GM11168 (cell line): ENCODE data around the gene SEC14L1.

ENCODE experiments used
- in situ Hi-C: fragments of 300-500 bp; cut with MboI; formaldehyde crosslinking; loops from one replicate; pipeline ENCODE4 v1.12.0; 2022; ENCODE audit warnings: low sequenced_read_pairs; ENCODE audit not compliant: unreplicated experiment

SEC14L1 gene

GRCh38 chr17:77186141-77186604 is 45.4 kb downstream of the SEC14L1 start:
- in situ Hi-C loops, result no loop called here

- in situ Hi-C loops, result no loop called here
Observed at GRCh38 chr17:77188084-77189066, 47.6 kb downstream of the SEC14L1 start.

- in situ Hi-C loops, result no loop called here
Observed at GRCh38 chr17:77189148-77189547, 48.4 kb downstream of the SEC14L1 start.

DNA sequence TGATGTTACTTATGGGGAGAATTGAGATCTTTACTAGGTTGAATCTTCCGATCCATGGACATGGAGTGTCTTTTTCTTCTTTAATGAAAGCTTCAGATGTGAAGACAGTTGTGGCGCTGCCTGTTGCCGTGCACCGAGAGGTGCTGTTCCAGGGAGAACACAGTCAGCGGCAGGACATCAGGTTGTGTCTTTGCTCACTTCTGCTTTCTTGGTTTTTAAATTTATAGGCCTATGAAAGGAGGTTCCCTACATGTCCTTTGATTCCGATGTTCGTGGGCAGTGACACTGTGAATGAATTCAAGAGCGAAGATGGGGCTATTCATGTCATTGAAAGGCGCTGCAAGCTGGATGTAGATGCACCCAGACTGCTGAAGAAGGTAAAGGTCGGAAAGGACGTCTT is 49.8 kb downstream of the SEC14L1 start:
- in situ Hi-C loops, result no loop called here

DNA sequence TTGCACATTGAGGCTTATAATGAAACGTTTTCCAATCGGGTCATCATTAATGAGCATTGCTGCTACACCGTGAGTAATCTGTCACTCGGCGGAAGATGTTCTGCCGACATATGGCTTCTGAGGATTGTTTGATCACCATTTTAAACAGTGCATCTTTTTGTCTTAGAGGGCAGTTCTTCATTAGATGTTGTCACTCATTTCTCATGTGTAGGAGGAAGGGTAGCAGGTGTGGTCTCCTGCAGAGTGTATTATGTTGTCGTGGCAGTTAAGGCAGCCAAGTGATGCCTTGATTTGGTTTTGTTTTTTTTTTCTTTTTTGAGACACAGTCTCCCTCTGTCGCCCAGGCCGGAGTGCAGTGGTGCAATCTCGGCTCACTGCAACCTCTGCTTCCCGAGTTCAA is 50.5 kb downstream of the SEC14L1 start:
- in situ Hi-C loops, result no loop called here

GRCh38 chr17:77193653-77194052 is 52.9 kb downstream of the SEC14L1 start:
- in situ Hi-C loops, result no loop called here

DNA sequence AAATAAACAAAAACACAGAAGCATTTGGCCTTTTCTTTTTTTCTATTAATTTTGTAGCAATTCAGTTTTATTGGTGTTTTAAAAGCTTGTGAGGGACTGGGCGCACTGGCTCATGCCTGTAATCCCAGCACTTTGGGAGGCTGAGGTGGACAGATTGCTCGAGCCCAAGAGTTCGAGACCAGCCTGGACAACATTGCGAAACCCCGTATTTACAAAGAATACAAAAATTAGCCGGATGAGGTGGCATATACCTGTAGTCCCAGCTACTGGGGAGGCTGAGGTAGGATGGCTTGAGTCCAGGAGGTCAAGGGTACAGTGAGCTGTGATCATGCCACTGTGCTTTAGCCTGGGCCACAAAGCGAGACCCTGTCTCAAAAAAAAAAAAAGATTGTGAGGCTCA is 53.4 kb downstream of the SEC14L1 start:
- in situ Hi-C loops, result no loop called here

GRCh38 chr17:77196251-77196650 is 55.5 kb downstream of the SEC14L1 start:
- in situ Hi-C loops, result no loop called here

DNA sequence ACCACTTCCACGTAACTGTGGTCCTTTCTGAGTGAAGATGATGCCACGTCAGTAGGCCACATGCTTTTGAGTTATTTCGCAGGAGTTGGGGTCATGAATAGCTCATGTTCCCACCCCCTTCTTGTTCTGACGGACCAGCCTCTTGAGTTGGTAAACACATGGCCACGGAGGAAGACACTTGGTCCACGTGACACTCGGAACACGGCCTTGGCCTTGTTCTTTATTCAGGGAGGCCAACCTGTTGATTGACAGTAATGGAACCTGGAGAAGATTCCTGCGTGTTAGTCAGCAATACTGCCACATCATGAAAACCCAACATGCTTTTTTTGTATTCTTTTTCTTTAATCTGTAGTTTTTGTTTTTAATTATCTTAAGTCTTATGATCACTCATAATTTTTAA is 56.3 kb downstream of the SEC14L1 start:
- in situ Hi-C loops, result no loop called here

DNA sequence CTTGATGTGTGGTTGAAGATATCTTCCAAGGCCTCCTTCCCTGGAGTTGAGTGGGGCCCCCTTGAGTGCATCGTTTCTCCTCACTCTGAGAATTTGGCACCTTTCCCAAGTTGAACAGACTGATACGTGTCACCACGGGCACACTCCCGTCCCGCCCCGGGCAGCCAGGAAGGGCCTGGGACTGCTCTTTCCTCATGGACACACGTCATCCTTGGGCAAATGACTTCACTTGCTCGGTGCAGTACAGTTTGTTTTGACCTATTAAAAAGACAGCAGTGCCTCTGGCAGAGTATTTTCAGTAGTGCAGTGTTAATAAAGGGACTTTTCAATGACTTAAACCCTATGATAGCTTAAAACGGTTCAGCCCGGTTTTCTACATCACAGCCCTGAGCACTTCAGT is 59.9 kb downstream of the SEC14L1 start:
- in situ Hi-C loops, result no loop called here

DNA sequence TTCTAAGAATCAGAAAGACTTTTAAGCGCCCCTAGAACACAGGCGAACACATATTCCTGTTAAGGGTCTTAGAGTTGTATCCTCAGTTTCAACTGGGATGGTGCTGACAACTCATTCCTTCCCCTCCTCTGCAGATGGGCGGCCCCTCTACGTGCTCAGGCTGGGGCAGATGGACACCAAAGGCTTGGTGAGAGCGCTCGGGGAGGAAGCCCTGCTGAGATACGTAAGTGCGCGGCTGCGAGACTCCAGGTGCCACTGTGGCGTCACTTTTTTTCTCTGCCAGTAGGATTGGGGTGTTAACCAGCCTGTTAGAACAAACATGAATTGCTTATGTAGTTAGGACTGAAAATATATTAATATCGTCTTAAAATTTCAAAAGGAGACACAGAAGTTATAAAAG is 62.7 kb downstream of the SEC14L1 start:
- in situ Hi-C loops, result no loop called here

GRCh38 chr17:77203846-77204245 is 63.1 kb downstream of the SEC14L1 start:
- in situ Hi-C loops, result no loop called here

DNA sequence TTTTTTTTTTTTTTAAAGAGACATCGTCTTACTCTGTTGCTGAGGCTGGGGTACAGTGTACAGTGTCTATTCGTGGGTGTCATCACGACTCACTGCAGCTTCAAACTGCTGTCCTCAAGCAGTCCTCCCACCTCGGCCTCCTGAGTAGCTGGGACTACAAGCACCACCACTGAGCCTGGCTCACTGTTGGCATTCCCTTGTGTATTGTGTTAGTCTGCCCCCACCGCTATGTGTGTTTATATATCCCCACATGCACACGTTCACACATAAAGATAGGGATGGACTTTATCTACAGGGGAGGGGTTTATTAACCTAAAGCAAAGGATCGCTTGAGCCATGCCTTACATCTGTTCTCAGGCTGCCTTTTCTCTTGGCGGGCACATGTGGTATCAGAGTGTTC is 63.8 kb downstream of the SEC14L1 start:
- in situ Hi-C loops, result no loop called here

DNA sequence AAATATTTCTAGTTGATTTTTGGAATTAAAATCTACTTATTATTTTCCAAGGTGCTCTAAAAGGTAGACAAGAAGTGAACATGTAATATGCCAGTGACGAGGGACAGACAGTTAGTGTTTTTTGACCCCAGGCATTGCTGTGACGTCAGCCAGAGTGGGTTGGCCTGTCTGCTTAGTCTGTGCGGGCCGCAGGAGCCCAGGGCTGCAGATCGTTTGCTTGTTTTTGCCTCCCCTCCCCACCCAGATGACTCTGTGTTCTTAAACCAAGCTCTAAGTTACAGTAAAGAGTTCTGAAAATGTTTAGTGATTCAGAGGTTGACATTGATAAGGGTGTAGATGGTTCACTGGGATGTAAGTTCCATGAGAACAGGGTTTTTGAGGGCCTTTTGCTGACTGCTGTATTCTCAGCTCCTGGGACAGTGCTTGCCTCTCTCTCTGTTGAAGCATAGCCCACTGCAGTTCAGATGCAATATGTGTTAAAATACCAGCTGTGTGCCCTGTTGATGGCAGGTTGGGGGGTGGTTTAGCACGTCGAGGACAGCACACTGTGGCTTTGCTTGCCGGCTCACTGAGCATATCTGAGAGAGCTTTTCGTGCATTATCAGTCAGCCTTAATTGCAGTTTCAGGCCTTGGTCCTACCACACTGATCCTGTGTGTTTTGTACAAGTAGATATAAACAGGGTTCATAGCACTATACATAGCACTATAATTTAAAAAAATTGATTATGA is 64.8 kb downstream of the SEC14L1 start:
- in situ Hi-C loops, result no loop called here

DNA sequence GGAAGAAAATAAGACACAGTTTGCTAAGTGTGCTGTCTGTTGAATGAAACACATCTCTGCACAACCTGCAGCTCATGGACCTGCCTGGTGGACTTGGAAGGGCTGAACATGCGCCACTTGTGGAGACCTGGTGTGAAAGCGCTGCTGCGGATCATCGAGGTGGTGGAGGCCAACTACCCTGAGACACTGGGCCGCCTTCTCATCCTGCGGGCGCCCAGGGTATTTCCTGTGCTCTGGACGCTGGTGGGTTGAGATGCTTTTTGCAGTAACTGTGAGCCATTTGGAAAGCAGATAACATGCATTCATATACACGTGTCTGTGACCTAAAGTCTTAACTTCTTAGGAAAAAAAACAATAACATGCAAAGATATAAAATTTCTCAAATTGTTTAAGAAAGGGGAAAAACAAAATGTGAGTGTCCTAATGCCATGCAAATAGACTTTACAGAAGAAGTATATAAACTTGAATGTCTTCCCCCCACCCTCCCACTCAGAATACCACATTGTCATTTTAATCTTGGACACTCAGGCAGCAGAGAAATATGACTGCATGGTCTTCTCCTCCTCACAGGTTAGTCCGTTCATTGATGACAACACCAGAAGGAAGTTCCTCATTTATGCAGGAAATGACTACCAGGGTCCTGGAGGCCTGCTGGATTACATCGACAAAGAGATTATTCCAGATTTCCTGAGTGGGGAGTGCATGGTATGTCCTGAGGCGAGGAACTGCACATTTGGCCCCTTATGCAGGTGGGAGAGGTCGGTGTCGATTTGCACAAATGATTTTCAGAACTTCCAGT is 65.6 kb downstream of the SEC14L1 start:
- in situ Hi-C loops, result no loop called here

- in situ Hi-C loops, result no loop called here
Observed at GRCh38 chr17:77207689-77208216, 67.0 kb downstream of the SEC14L1 start.

DNA sequence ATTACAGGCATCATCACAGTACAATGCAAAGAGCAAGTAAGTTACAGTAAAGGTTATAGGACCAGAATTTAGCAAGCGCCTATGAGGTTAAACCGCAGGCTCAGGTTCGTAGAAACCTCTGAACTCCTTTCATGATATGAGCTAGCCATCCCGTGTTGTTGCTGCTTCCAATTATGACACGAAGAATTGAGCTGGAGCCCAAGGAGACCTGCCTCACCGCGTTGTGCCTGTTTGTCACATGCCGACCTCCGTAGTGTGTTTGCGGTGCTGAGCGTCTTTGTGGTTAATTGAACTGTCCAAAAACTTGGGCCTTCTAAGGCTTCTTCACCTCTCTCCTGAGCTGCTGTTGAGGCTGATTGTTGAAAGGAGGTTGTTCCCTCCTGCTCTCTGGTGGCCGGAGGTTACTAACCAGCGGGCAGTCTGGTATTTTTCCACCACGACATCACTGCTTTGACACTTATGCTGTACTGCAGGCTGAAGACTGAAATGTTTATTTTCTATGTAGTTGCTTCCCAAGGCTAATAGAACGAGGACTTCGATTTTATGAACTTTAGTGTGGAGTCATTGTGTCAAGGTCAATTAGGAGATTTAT is 67.5 kb downstream of the SEC14L1 start:
- in situ Hi-C loops, result no loop called here

- in situ Hi-C loops, result no loop called here
Observed at GRCh38 chr17:77208856-77209255, 68.1 kb downstream of the SEC14L1 start.

GRCh38 chr17:77209330-77209748 is 68.6 kb downstream of the SEC14L1 start:
- in situ Hi-C loops, result no loop called here

DNA sequence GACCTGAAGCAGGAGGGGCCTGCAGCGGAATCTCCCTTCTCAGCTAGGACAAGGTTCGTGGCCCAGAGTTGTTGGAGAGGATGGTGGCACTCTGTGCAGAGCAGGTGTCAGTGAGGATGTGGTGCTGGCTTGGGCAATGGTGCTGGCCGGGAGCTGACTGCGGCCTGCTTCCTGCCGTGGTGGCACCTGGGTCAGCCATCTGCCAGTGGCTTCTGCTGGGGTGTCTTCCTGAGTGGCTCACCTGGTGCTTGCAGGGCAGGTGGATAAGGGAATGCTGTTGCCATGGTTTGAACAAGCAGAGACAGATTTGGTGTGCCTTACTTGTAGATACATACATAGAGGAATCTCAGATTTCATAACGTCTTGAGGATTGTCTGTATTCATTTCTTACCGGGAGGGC is 69.6 kb downstream of the SEC14L1 start:
- in situ Hi-C loops, result no loop called here
